Caco-2 (cell line): ENCODE results near the gene RWDD3. TPM values are rescaled to one million over a fixed set of nuclear protein-coding genes. Genes with fewer than 3 reads are reported as not detected.

Experiments
- BruUV-seq: library from RNA; stranded (reverse); fragments of 400-500 nt; replicated peaks from 2 replicates; lab custom pipeline; 2021; lab: Mats Ljungman, UMichigan
- CTCF ChIA-PET: fragments of 300-600 bp; sonication (Branson Sonifier 250); formaldehyde crosslinking; loops from one replicate; lab custom pipeline; 2022; ENCODE audit warnings: antibody characterized with exemption; lab: Charles Lee
- POLR2A ChIA-PET: fragments of 300-600 bp; sonication (Branson Sonifier 250); formaldehyde crosslinking; loops from one replicate; lab custom pipeline; 2022; ENCODE audit warnings: antibody characterized with exemption; lab: Charles Lee
- DNase-seq, 2 experiments: peaks; one replicate each; pipeline versions ENCODE4 v3.0.0 to v3.0.0-alpha.2; 2020 to 2022
- H3K27me3 ChIP-seq: replicated peaks from 2 replicates; pipeline ENCODE4 v1.6.0; 2011; ENCODE audit warnings: low read length; ENCODE audit not compliant: control insufficient read depth, insufficient read depth
- H3K36me3 ChIP-seq: 2 replicates; pipeline ENCODE4 v1.5.1; 2011; ENCODE audit warnings: low read length; ENCODE audit not compliant: control insufficient read depth, insufficient read depth
- H3K4me1 ChIP-seq: fragments of 250-450 bp; sonication (Bioruptor Pico); 2 replicates; pipeline ENCODE4 v1.5.1; 2020; ENCODE audit warnings: mild to moderate bottlenecking
- H3K4me3 ChIP-seq: 2 replicates; pipeline ENCODE4 v1.5.1; 2011; ENCODE audit warnings: low read depth, mild to moderate bottlenecking, control low read depth, low read length
- H3K9me3 ChIP-seq: fragments of 250-450 bp; sonication (Bioruptor Pico); 2 replicates; pipeline ENCODE4 v1.5.1; 2020; ENCODE audit warnings: mild to moderate bottlenecking, moderate library complexity
- H3K27ac Mint-ChIP-seq: one replicate; pipeline ENCODE4 v1.8.0; 2022; ENCODE audit warnings: mixed read lengths; ENCODE audit not compliant: unreplicated experiment
- H3K27me3 Mint-ChIP-seq: one replicate; pipeline ENCODE4 v1.8.0; 2022; ENCODE audit warnings: mixed read lengths; ENCODE audit not compliant: insufficient read depth, unreplicated experiment
- H3K36me3 Mint-ChIP-seq: one replicate; pipeline ENCODE4 v1.8.0; 2022; ENCODE audit warnings: mild to moderate bottlenecking, mixed read lengths; ENCODE audit not compliant: insufficient read depth, unreplicated experiment
- H3K4me1 Mint-ChIP-seq: one replicate; pipeline ENCODE4 v1.8.0; 2022; ENCODE audit warnings: low read depth, mixed read lengths; ENCODE audit not compliant: unreplicated experiment
- H3K4me3 Mint-ChIP-seq: one replicate; pipeline ENCODE4 v1.8.0; 2022; ENCODE audit warnings: mild to moderate bottlenecking, moderate library complexity, mixed read lengths; ENCODE audit not compliant: unreplicated experiment
- H3K9me3 Mint-ChIP-seq: one replicate; pipeline ENCODE4 v1.8.0; 2022; ENCODE audit warnings: mixed read lengths; ENCODE audit not compliant: unreplicated experiment
- CTCF ChIP-seq, 2 experiments: fragments of 200-600 bp in 1 of 2; IDR thresholded peaks; 1 replicate in 1 of 2; 2 replicates in 1 of 2; pipeline versions ENCODE4 v1.5.1 to v1.8.0; 2011 to 2022; ENCODE audit warnings: antibody characterized with exemption in 1 of 2, control low read depth in 1 of 2, inconsistent platforms in 1 of 2, low read depth in 1 of 2, low read length in 1 of 2, mild to moderate bottlenecking in 1 of 2, moderate library complexity in 1 of 2; ENCODE audit not compliant: insufficient read depth in 1 of 2, severe bottlenecking in 1 of 2, unreplicated experiment in 1 of 2
- intact Hi-C: fragments of 100-400 bp; cut with micrococcal nuclease; formaldehyde crosslinking; loops from one replicate; pipeline ENCODE4 v1.10.0; 2022; ENCODE audit not compliant: unreplicated experiment
- total RNA-seq: library from RNA; stranded (reverse); gene quantifications from 2 replicates; pipeline ENCODE4 v1.2.3, GENCODE V29; 2022

RWDD3 gene
- total RNA-seq, 1 experiment from 2014 or later, result 13.3 TPM

- intact Hi-C loops, result no loop called here
- POLR2A ChIA-PET, result no interaction called here
- no peaks in the 10 kb centered on the region for H3K36me3 Mint-ChIP-seq
- CTCF ChIA-PET, result no interaction called here
- no peaks in the 10 kb centered on the region for H3K27me3 ChIP-seq
- H3K27ac Mint-ChIP-seq, result no peak overlapping the region
- DNase-seq, result no peak
- no peak for TF ChIP-seq CTCF (IDR thresholded peaks at IDR 0.05; ENCODE audit: insufficient read depth in 1 of 2, low read depth in 1 of 2, low read length in 1 of 2, severe bottlenecking in 1 of 2, unreplicated experiment in 1 of 2)
- no peak overlapping the region for H3K4me3 Mint-ChIP-seq
- H3K9me3 Mint-ChIP-seq, result no peaks in the 10 kb centered on the region
- H3K4me1 Mint-ChIP-seq, result no peaks in the 10 kb centered on the region
- no peak overlapping the region for H3K4me3 ChIP-seq
- H3K36me3 ChIP-seq, result no peaks in the 10 kb centered on the region
- H3K9me3 ChIP-seq, result no peaks in the 10 kb centered on the region
- no TSS peak for BruUV-seq
- no peaks in the 10 kb centered on the region for H3K27me3 Mint-ChIP-seq
- no peaks in the 10 kb centered on the region for H3K4me1 ChIP-seq
Measured at GRCh38 chr1:95221306-95221705, 12.7 kb upstream of the RWDD3 start.

GRCh38 chr1:95222629-95223028 is 11.4 kb upstream of the RWDD3 start:
- H3K27me3 ChIP-seq, result no peaks in the 10 kb centered on the region
- Mint-ChIP-seq H3K27ac (no peak overlapping the region), H3K4me3 (no peak overlapping the region), H3K4me1 (no peaks in the 10 kb centered on the region), H3K36me3 (no peaks in the 10 kb centered on the region), H3K27me3 (no peaks in the 10 kb centered on the region), H3K9me3 (no peaks in the 10 kb centered on the region)
- H3K4me1 ChIP-seq, result no peaks in the 10 kb centered on the region
- no TSS peak for BruUV-seq
- ChIA-PET CTCF (interaction anchor here (1.7 kb wide), 1 partner anchor 11 kb away, joined by 14 read pairs; the partner anchor contains the start of gene RWDD3), POLR2A (interaction anchor here (1.3 kb wide), 1 partner anchor 11 kb away, joined by 3 read pairs; the partner anchor contains the start of gene RWDD3)
- TF ChIP-seq CTCF (IDR thresholded peaks at IDR 0.05; ENCODE audit: insufficient read depth in 1 of 2, low read depth in 1 of 2, low read length in 1 of 2, severe bottlenecking in 1 of 2, unreplicated experiment in 1 of 2), result no peak
- no peaks in the 10 kb centered on the region for H3K36me3 ChIP-seq
- DNase-seq, result no peak
- intact Hi-C loops, result no loop called here
- no peak overlapping the region for H3K4me3 ChIP-seq
- H3K9me3 ChIP-seq, result no peaks in the 10 kb centered on the region

- no peak overlapping the region for H3K4me3 Mint-ChIP-seq
- intact Hi-C loops, result no loop called here
- no TSS peak for BruUV-seq
- ChIA-PET POLR2A (interaction anchor here (1.3 kb wide), 1 partner anchor 11 kb away, joined by 3 read pairs; the partner anchor contains the start of gene RWDD3), CTCF (interaction anchor here (1.7 kb wide), 1 partner anchor 11 kb away, joined by 14 read pairs; the partner anchor contains the start of gene RWDD3)
- H3K4me1 Mint-ChIP-seq, result no peaks in the 10 kb centered on the region
- DNase-seq, result no peak
- no peak overlapping the region for H3K27ac Mint-ChIP-seq
- no peak for TF ChIP-seq CTCF (IDR thresholded peaks at IDR 0.05; ENCODE audit: insufficient read depth in 1 of 2, low read depth in 1 of 2, low read length in 1 of 2, severe bottlenecking in 1 of 2, unreplicated experiment in 1 of 2)
- Histone ChIP-seq H3K4me3 (no peak overlapping the region), H3K9me3 (no peaks in the 10 kb centered on the region), H3K36me3 (no peaks in the 10 kb centered on the region), H3K4me1 (no peaks in the 10 kb centered on the region), H3K27me3 (no peaks in the 10 kb centered on the region)
- no peaks in the 10 kb centered on the region for H3K36me3 Mint-ChIP-seq
- no peaks in the 10 kb centered on the region for H3K27me3 Mint-ChIP-seq
- no peaks in the 10 kb centered on the region for H3K9me3 Mint-ChIP-seq
Measured at GRCh38 chr1:95223110-95223509, 10.9 kb upstream of the RWDD3 start.
